ENCODE measurements around the gene WDR54. TPM values are rescaled to one million over a fixed set of nuclear protein-coding genes. Genes with fewer than 3 reads are reported as not detected.
A peak's percentile ranks its signal among the peaks of the same experiment; 100 is the strongest.
"Not testable (repeated sequence)": the region's sequence is repeated elsewhere in the genome, so short reads cannot be mapped to it uniquely, and the experiment has no call there.

The WDR54 gene
- total RNA-seq, 4 donors from 2014 or later, result 1.2 to 2.5 (median 2.3) TPM; not detected in 1

DNA sequence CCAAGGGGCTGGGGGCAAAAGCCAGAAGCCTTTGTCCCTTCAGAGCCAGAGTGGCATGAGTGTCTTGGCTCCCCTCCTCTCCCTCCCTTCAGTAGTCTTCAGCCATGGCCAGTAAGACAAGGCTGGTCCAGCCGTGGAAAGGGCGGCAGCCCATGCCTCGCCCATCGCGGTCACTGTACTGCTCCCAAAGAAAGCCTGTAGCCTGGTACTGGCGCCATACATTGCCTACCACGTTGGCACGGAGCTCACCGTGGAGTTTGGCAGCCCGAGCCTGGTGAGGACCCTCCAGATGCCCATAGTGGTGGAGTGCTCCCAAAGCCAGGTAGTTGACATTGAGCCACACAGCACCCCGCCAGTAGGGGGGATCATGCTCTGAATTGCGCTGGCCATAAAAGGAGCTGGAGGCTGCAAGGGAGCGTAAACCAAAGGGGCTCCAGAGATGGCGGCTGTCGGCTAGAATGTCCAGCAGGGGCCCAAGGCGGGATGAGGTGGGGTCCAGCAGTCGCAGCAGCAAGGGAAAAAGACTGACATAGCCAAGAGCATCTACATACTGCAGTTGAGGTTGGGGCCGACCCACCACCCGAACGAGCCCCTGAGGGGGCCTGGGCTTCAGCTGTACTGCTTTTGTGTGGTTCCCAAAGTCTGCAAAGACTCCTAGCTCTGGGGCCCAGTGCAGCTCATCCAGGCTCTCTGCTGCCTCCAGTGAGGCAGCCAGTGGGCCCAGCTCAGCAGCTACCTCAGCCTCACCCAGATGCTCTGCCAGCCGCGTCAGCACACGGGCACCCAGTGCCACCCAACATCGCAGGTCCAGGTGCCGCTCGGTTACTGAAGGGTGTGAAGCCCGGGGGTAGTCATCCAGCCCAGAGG is 39.9 kb downstream of the WDR54 start:
- Histone ChIP-seq H3K9me3 (no peaks in the 10 kb centered on the region), H3K27ac (no peak overlapping the region), H3K4me1 (peaks cover 0 to 48% (median 14%) of the 10 kb centered on the region in 4 donors), H3K4me3 (no peak overlapping the region), H3K27me3 (no peaks in the 10 kb centered on the region), H3K36me3 (peaks cover 0 to 24% (median 0%) of the 10 kb centered on the region in 3 donors)
- no peak for TF ChIP-seq POLR2A (IDR thresholded peaks at IDR 0.05)
- TF ChIP-seq, protein P1, sequence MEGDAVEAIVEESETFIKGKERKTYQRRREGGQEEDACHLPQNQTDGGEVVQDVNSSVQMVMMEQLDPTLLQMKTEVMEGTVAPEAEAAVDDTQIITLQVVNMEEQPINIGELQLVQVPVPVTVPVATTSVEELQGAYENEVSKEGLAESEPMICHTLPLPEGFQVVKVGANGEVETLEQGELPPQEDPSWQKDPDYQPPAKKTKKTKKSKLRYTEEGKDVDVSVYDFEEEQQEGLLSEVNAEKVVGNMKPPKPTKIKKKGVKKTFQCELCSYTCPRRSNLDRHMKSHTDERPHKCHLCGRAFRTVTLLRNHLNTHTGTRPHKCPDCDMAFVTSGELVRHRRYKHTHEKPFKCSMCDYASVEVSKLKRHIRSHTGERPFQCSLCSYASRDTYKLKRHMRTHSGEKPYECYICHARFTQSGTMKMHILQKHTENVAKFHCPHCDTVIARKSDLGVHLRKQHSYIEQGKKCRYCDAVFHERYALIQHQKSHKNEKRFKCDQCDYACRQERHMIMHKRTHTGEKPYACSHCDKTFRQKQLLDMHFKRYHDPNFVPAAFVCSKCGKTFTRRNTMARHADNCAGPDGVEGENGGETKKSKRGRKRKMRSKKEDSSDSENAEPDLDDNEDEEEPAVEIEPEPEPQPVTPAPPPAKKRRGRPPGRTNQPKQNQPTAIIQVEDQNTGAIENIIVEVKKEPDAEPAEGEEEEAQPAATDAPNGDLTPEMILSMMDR (IDR thresholded peaks at IDR 0.05), result no peak
- no peak for DNase-seq

DNA sequence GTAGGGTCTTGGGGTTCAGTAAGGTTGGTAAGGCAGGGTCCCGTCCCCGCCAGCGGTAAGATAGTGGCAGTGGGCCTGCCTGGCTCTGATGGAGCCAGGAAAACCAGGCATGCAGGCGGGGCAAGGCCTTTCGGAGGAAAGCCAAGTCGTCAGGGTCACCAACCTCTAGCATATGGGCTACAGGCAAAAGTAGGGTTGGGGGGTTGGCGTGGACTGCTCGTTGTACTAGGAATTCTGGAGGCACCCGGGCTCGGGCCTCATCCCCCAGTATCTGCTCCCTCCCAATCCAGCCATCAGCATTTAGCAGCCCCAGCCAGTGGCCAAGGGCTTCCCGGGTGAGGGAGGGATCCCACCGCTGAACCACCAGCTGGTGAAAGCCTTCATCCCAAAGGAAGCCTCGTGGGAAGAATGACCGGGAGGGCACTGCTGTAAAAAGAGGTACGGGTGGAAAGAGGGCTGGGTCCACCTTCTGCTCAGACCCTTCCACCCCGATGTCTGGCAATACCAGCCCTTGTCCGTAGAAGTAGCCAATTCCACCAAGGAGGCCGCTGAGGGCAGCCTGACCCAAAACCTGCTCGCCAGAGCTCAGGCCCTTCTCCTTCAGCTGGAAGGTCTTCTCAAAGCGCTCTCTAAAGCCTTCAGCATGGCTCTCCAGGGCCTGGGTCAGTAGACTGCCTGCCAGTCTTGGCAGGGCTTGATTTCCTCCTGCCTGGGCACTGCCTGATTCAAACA is 40.7 kb downstream of the WDR54 start:
- H3K4me1 ChIP-seq, result peaks cover 0 to 40% (median 14%) of the 10 kb centered on the region in 4 donors
- H3K27ac ChIP-seq, result peak overlapping the region in 1 of 4 donors; percentile 68
- TF ChIP-seq, protein P1 (IDR thresholded peaks at IDR 0.05), result no peak
- TF ChIP-seq POLR2A (IDR thresholded peaks at IDR 0.05), result no peak
- H3K4me3 ChIP-seq, result no peak overlapping the region
- H3K27me3 ChIP-seq, result no peaks in the 10 kb centered on the region
- H3K36me3 ChIP-seq, result peaks cover 0 to 24% (median 0%) of the 10 kb centered on the region in 3 donors
- H3K9me3 ChIP-seq, result no peaks in the 10 kb centered on the region
- DNase-seq, result no peak

DNA sequence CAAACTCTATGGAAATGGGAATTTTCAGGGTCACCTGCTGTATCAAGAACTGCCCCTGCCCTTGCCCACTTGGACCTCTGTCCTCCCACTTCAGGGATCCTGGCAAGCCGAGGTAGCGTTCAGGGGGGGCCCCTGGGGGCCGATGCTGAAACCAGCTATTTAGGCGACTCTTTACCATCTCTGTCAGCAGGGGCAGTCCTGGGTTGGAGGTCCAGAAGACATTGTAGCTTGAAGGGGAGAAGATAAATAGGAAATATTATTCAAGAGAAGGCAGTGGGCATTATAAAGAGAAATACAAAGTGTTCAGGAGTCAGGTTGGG is 41.2 kb downstream of the WDR54 start:
- Histone ChIP-seq H3K27ac (peak overlapping the region in 2 of 4 donors; percentile 52 to 68), H3K4me3 (no peak overlapping the region), H3K27me3 (no peaks in the 10 kb centered on the region), H3K36me3 (peaks cover 0 to 24% (median 0%) of the 10 kb centered on the region in 3 donors), H3K9me3 (no peaks in the 10 kb centered on the region), H3K4me1 (peaks cover 0 to 40% (median 14%) of the 10 kb centered on the region in 4 donors)
- DNase-seq, result no peak
- TF ChIP-seq, protein P1 (IDR thresholded peaks at IDR 0.05), result no peak
- TF ChIP-seq POLR2A (IDR thresholded peaks at IDR 0.05), result no peak

DNA sequence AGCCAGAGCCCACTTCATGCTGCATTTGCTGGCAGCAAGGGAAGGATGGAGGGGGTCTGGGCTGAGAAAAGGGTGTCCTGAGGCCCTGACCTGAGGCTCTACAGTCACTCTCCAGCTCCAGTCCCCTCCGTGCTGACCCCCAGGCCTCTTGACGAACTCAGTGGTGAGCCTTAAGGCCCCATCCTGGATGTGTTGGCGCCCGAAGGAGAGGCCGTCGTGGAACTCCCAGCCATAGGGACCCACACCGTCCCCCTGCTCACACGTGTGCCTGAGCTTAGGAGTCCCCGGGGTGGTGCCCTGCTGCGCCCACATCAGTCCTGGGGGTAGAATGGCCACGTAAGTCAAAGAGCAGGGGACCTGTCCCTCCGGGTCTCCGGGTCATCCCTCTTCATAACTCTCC is 42.9 kb downstream of the WDR54 start:
- Histone ChIP-seq H3K36me3 (peaks cover 0 to 24% (median 0%) of the 10 kb centered on the region in 3 donors), H3K9me3 (no peaks in the 10 kb centered on the region), H3K4me3 (peak overlapping the region; percentile 76 to 98 (median 96)), H3K4me1 (peaks cover 0 to 32% (median 10%) of the 10 kb centered on the region in 4 donors), H3K27me3 (no peaks in the 10 kb centered on the region), H3K27ac (peak overlapping the region; percentile 79 to 91 (median 86))
- TF ChIP-seq, protein P1 (IDR thresholded peaks at IDR 0.05), result no peak
- no peak for TF ChIP-seq POLR2A (IDR thresholded peaks at IDR 0.05)
- no peak for DNase-seq

DNA sequence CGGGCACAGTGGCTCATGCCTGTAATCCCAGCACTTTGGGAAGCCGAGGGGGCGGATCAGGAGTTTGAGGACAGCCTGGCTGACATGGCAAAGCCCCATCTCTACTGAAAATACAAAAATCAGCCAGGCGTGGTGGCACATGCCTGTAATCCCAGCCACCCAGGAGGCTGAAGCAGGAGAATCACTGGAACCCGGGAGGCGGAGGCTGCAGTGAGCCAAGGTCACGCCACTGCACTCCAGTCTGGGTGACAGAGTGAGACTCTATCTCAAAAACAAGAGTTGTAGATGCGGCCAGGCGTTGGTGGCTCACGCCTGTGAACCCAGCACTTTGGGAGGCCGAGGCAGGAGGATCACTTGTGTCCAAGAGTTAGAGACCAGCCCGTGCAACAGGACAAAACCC is 49.2 kb downstream of the WDR54 start:
- not testable (repeated sequence) for H3K27me3 ChIP-seq, H3K4me3 ChIP-seq, H3K9me3 ChIP-seq, DNase-seq, H3K27ac ChIP-seq
- Histone ChIP-seq H3K4me1 (peaks cover 2 to 24% (median 10%) of the 10 kb centered on the region in 4 donors), H3K36me3 (peaks cover 0 to 17% (median 0%) of the 10 kb centered on the region in 3 donors)
